Measurements from ENCODE around the gene UNC79. TPM values are rescaled to one million over a fixed set of nuclear protein-coding genes. Genes with fewer than 3 reads are reported as not detected.

UNC79 gene
- total and polyA plus RNA-seq, 2 donors (not counting 3 experiments of a cell fraction or from before 2014, with no cell fraction given) = not detected

DNA sequence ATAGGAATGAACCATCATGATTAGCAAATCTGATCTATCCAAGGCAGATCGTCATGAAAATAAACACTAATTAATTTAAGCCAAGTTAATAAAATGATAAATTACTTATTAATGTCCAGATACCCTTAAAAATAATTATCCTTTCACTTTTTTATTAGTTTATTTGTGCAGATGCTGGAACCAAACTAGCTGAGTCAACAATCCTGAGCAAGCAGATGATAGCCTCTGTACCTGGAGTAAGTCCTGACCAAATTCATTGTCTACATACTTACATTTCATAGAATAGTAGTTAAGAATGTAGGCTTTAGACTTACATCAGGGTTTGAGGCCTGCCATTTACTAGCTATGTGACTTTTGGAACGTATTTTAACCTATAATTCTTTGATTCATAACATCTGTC lies 251.7 kb downstream of the UNC79 start:
- no peaks in the 10 kb centered on the region for H3K27me3 ChIP-seq (ENCODE audit: control insufficient read depth in 2 of 2, insufficient read depth in 2 of 2, low read length in 2 of 2)
- no peak overlapping the region for H3K27ac ChIP-seq (ENCODE audit: insufficient read depth, low read depth, low read length)
- H2AFZ ChIP-seq (ENCODE audit: low read depth, low read length) = no peak overlapping the region
- H3K4me2 ChIP-seq (ENCODE audit: insufficient read depth, low read length) = no peak overlapping the region
- H3K9me3 ChIP-seq (replicated peaks; ENCODE audit: control insufficient read depth, insufficient read depth, low read length) = no peaks in the 10 kb centered on the region
- H3K36me3 ChIP-seq (ENCODE audit: control insufficient read depth in 2 of 2, extremely low read depth in 1 of 2, insufficient read depth in 2 of 2, low read length in 2 of 2) = no peaks in the 10 kb centered on the region
- H3K9me1 ChIP-seq (replicated peaks; ENCODE audit: control insufficient read depth, extremely low read depth, insufficient read depth, low read length) = no peaks in the 10 kb centered on the region
- BruUV-seq (replicated peaks) = no TSS peak
- no peak overlapping the region for H3K4me3 ChIP-seq (replicated peaks in 1 of 3; ENCODE audit: insufficient read depth in 1 of 3, low read depth in 1 of 3, low read length in 3 of 3)
- H3K79me2 ChIP-seq (ENCODE audit: control insufficient read depth, insufficient read depth, low read length) = no peaks in the 10 kb centered on the region
- CTCF ChIA-PET = no interaction called here
- DNase-seq (ENCODE audit: low read depth, low spot score) (no peak), FAIRE-seq (no peak)
- no peak overlapping the region for H3K9ac ChIP-seq (replicated peaks; ENCODE audit: extremely low read depth, insufficient read depth, low read length)
- intact Hi-C loops (cut with micrococcal nuclease) (no loop called here), dilution Hi-C loops (cut with MboI; ENCODE audit: extremely low pct_ligation_motif_present, low sequenced_read_pairs) (no loop called here)
- H4K20me1 ChIP-seq (replicated peaks; ENCODE audit: control insufficient read depth, extremely low read depth, insufficient read depth, low read length) = no peaks in the 10 kb centered on the region
- no peak for TF ChIP-seq POLR2AphosphoS5 (IDR thresholded peaks at IDR 0.05; ENCODE audit: insufficient read depth, low read depth, low read length)
- TF ChIP-seq, protein P1, sequence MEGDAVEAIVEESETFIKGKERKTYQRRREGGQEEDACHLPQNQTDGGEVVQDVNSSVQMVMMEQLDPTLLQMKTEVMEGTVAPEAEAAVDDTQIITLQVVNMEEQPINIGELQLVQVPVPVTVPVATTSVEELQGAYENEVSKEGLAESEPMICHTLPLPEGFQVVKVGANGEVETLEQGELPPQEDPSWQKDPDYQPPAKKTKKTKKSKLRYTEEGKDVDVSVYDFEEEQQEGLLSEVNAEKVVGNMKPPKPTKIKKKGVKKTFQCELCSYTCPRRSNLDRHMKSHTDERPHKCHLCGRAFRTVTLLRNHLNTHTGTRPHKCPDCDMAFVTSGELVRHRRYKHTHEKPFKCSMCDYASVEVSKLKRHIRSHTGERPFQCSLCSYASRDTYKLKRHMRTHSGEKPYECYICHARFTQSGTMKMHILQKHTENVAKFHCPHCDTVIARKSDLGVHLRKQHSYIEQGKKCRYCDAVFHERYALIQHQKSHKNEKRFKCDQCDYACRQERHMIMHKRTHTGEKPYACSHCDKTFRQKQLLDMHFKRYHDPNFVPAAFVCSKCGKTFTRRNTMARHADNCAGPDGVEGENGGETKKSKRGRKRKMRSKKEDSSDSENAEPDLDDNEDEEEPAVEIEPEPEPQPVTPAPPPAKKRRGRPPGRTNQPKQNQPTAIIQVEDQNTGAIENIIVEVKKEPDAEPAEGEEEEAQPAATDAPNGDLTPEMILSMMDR (IDR thresholded peaks at IDR 0.05; ENCODE audit: extremely low read depth in 1 of 2, insufficient read depth in 1 of 2, low read depth in 1 of 2, low read length in 2 of 2) = no peak
- TF ChIP-seq GATA2 (IDR thresholded peaks at IDR 0.05; ENCODE audit: insufficient read depth, insufficient read length, low read depth, low read length) = no peak
- TF ChIP-seq EZH2 (IDR thresholded peaks at IDR 0.05; ENCODE audit: borderline replicate concordance, low read depth, low read length, severe bottlenecking) = no peak
- TF ChIP-seq, protein P2, sequence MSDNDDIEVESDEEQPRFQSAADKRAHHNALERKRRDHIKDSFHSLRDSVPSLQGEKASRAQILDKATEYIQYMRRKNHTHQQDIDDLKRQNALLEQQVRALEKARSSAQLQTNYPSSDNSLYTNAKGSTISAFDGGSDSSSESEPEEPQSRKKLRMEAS (IDR thresholded peaks at IDR 0.05; ENCODE audit: insufficient read depth, insufficient read length) = no peak
- TF ChIP-seq FOS (IDR thresholded peaks at IDR 0.05; ENCODE audit: borderline replicate concordance, insufficient read depth, low read length) = no peak
- no peak for TF ChIP-seq JUN (IDR thresholded peaks at IDR 0.05; ENCODE audit: borderline replicate concordance, insufficient read depth, insufficient read length, low read depth)
- TF ChIP-seq POLR2A (IDR thresholded peaks at IDR 0.05; ENCODE audit: low read depth, low read length) = no peak
- no peak for TF ChIP-seq MYC (IDR thresholded peaks at IDR 0.05; ENCODE audit: low read depth, low read length)
- POLR2A ChIA-PET = no interaction called here
- no peaks in the 10 kb centered on the region for H3K4me1 ChIP-seq (ENCODE audit: control insufficient read depth, extremely low read depth, insufficient read depth, low read length)

Data from endothelial cell of umbilical vein (primary cell).